Ovary (tissue), 3 donors: ENCODE measurements around the gene SCRG1.

Source experiments
- CTCF ChIP-seq, 3 donors: fragments of 450-650 bp in 2 of 3; fragments of 200-600 bp in 1 of 3; IDR thresholded peaks; one replicate each; pipeline versions ENCODE4 v1.5.1 to v1.8.0; 2016 to 2022; ENCODE audit warnings: antibody characterized with exemption in 3 of 3, mild to moderate bottlenecking in 1 of 3
- EP300 ChIP-seq: sonication (generic); formaldehyde crosslinking; IDR thresholded peaks from one replicate; pipeline ENCODE4 v1.6.1; 2017; ENCODE audit warnings: antibody characterized with exemption
- POLR2A ChIP-seq: fragments of 450-650 bp; IDR thresholded peaks from one replicate; pipeline ENCODE4 v1.6.1; 2017; ENCODE audit warnings: antibody characterized with exemption, mild to moderate bottlenecking, moderate library complexity
- donor health status: DM: no; HTN: no; CAD: no.

- TF ChIP-seq CTCF (IDR thresholded peaks at IDR 0.05) (no peak), POLR2A (no peak), EP300 (no peak)
Measured at GRCh38 chr4:173398220-173398619, 696 bp downstream of the SCRG1 start.
